Measurements from ENCODE around the gene UMOD. TPM values are rescaled to one million over a fixed set of nuclear protein-coding genes. Genes with fewer than 3 reads are reported as not detected.

The UMOD gene
- total and polyA plus RNA-seq, 2 donors (not counting 3 experiments of a cell fraction or from before 2014, with no cell fraction given): not detected

- ChIA-PET POLR2A (no interaction called here), CTCF (no interaction called here)
- no peaks in the 10 kb centered on the region for H3K9me3 ChIP-seq (replicated peaks; ENCODE audit: control insufficient read depth, insufficient read depth, low read length)
- H3K9ac ChIP-seq (replicated peaks; ENCODE audit: extremely low read depth, insufficient read depth, low read length): no peak overlapping the region
- intact Hi-C loops (cut with micrococcal nuclease) (no loop called here), dilution Hi-C loops (cut with MboI; ENCODE audit: extremely low pct_ligation_motif_present, low sequenced_read_pairs) (no loop called here)
- no peaks in the 10 kb centered on the region for H3K79me2 ChIP-seq (ENCODE audit: control insufficient read depth, insufficient read depth, low read length)
- DNase-seq (ENCODE audit: low read depth, low spot score): no peak
- H3K27ac ChIP-seq (ENCODE audit: insufficient read depth, low read depth, low read length): no peak overlapping the region
- no peaks in the 10 kb centered on the region for H3K4me1 ChIP-seq (ENCODE audit: control insufficient read depth, extremely low read depth, insufficient read depth, low read length)
- no peak for TF ChIP-seq FOS (IDR thresholded peaks at IDR 0.05; ENCODE audit: borderline replicate concordance, insufficient read depth, low read length)
- no peak for TF ChIP-seq MAX (IDR thresholded peaks at IDR 0.05; ENCODE audit: insufficient read depth, insufficient read length)
- TF ChIP-seq GATA2 (IDR thresholded peaks at IDR 0.05; ENCODE audit: insufficient read depth, insufficient read length, low read depth, low read length): no peak
- no peak for TF ChIP-seq MYC (IDR thresholded peaks at IDR 0.05; ENCODE audit: low read depth, low read length)
- no peak for TF ChIP-seq EZH2 (IDR thresholded peaks at IDR 0.05; ENCODE audit: borderline replicate concordance, low read depth, low read length, severe bottlenecking)
- TF ChIP-seq JUN (IDR thresholded peaks at IDR 0.05; ENCODE audit: borderline replicate concordance, insufficient read depth, insufficient read length, low read depth): no peak
- TF ChIP-seq POLR2A (IDR thresholded peaks at IDR 0.05; ENCODE audit: low read depth, low read length): no peak
- TF ChIP-seq CTCF (IDR thresholded peaks at IDR 0.05; ENCODE audit: extremely low read depth in 1 of 2, insufficient read depth in 1 of 2, low read depth in 1 of 2, low read length in 2 of 2): no peak
- TF ChIP-seq POLR2AphosphoS5 (IDR thresholded peaks at IDR 0.05; ENCODE audit: insufficient read depth, low read depth, low read length): no peak
- no peak overlapping the region for H2AFZ ChIP-seq (ENCODE audit: low read depth, low read length)
- no peaks in the 10 kb centered on the region for H3K36me3 ChIP-seq (ENCODE audit: control insufficient read depth in 2 of 2, extremely low read depth in 1 of 2, insufficient read depth in 2 of 2, low read length in 2 of 2)
- FAIRE-seq: no peak
- no peaks in the 10 kb centered on the region for H4K20me1 ChIP-seq (replicated peaks; ENCODE audit: control insufficient read depth, extremely low read depth, insufficient read depth, low read length)
- H3K4me3 ChIP-seq (replicated peaks in 1 of 3; ENCODE audit: insufficient read depth in 1 of 3, low read depth in 1 of 3, low read length in 3 of 3): no peak overlapping the region
- no peak overlapping the region for H3K4me2 ChIP-seq (ENCODE audit: insufficient read depth, low read length)
- no peaks in the 10 kb centered on the region for H3K27me3 ChIP-seq (ENCODE audit: control insufficient read depth in 2 of 2, insufficient read depth in 2 of 2, low read length in 2 of 2)
- no peaks in the 10 kb centered on the region for H3K9me1 ChIP-seq (replicated peaks; ENCODE audit: control insufficient read depth, extremely low read depth, insufficient read depth, low read length)
- BruUV-seq (replicated peaks): no TSS peak
Observed at GRCh38 chr16:20401475-20402016, 49.0 kb upstream of the UMOD start.
